Stimulated activated CD4-positive, alpha-beta T cell treated with anti-CD3 and anti-CD28 coated beads, Interleukin-4, amount 100 ng/mL, for 24 hours (primary cell): ENCODE results near the gene PRICKLE3.

Source experiments
- DNase-seq: peaks from one replicate; pipeline ENCODE4 v3.0.0-alpha.2; 2020

Gene PRICKLE3

DNA sequence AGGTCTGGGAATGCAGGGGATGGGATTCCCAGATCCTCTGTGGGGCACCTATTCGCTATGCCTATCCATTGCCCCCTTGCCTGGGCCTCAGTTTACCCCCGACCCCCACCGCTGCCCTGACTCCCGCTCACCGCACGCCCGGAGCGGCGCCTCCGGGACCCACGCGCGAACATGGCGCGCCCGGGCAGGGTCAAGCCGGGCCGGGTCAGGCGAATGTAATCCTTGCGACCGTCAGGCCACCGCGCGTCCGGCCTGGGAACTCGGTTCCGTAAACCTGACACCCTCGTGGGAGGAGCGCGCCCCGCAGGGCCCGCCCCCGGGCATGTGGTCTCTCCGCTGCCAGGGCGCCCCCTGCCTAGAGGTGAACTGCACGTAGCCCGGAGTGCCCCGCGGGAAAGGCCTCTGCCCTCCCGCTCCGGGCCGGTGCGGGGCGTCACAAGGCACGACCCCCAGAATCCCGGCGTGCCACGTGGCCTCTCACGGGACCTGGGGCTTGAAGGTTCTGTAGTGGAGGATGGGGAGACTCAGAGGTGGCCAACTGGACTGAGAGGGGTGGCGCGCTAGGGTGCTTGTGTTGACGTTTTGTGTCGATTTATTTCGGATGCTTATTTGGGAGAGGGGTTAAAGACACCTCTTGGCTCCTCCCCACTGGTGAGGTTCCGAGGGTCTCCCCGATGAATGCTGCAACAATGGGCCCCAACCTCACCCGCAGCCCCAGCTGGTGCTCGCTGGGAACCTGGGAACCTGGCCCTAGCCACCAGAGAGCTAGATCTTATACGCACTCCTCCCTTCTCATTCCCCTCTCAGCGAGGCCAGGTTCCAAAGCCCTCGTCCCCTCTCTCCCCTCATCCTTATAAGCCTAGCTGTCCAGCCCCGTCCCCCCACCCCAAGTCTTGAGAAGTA, at the start of gene PRICKLE3:
PRICKLE3 (minus strand) TSS at position 249 of the 903 bp plus-strand sequence; CDS start at position 173, 76 bp downstream.
- peak; percentile 70 for DNase-seq

GRCh38 chrX:49233887-49234555, 47.8 kb upstream of the PRICKLE3 start:
- DNase-seq, result no peak

DNA sequence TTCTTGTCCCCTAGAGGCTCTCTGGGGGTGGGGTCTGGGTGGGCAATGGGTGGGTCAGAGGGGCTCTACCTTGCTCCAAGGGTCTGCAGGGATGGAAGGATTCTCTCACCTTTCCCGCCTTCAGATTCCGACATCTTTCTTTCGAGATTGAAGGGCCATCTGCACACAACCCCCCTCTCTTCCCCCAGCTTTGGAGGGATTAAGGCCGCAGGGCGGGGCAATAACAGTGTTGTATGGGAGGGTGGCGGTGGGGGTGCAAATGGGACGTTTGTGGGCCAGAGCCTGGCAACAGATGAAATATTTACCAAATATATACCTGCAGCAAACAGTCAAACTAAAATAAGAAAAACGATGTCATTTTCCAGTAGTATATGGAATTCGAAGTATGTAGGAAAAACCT, 47.0 kb upstream of the PRICKLE3 start, which contains the start of gene CACNA1F:
CACNA1F (minus strand) TSS at position 165 of the 400 bp plus-strand sequence; CDS start at position 134, 31 bp downstream.
- no peak for DNase-seq

DNA sequence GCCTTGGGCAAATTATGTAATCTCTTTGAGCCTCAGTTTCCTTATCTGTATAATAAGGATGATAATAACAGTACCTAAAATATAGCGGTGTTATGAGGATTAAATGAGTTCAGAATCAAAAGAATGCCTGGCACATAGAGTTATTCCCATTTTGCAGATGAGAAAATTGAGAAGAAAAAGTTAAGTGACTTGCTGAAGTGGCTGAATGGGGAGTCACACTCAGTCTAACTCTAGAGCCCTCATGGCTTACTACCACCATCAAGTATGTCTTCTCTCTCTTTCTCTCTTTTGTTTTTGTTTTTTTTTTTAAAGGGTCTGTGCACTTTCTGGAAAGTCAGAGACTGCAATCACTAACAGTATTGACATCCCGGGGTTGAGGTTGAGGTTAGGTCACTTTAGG, 46.4 kb upstream of the PRICKLE3 start:
- DNase-seq, result no peak

GRCh38 chrX:49231333-49232000, 45.3 kb upstream of the PRICKLE3 start:
- no peak for DNase-seq

GRCh38 chrX:49230500-49231232, 44.5 kb upstream of the PRICKLE3 start:
- DNase-seq, result peak; percentile 57

- no peak for DNase-seq
Observed at GRCh38 chrX:49228185-49228584, 42.0 kb upstream of the PRICKLE3 start.

DNA sequence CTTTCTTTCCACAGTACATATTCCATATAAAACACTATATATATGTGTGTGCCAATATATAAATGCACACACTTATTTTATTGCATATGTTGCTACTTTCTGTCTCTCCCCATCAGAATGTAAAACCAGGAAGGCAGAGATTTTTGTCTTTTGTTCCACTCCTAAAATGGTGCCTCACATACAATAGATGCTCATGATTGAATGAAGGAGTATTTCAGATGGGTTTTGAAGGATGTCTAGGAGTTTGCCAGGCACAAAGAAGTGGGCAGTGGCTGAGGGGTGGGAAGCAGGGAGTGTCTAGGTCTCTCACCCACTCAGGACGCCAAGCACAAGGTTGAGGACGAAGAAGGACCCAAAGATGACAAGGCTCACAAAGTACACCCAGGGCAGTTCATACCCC, 41.6 kb upstream of the PRICKLE3 start:
- DNase-seq, result no peak

GRCh38 chrX:49226946-49227345, 40.8 kb upstream of the PRICKLE3 start:
- DNase-seq, result no peak

DNA sequence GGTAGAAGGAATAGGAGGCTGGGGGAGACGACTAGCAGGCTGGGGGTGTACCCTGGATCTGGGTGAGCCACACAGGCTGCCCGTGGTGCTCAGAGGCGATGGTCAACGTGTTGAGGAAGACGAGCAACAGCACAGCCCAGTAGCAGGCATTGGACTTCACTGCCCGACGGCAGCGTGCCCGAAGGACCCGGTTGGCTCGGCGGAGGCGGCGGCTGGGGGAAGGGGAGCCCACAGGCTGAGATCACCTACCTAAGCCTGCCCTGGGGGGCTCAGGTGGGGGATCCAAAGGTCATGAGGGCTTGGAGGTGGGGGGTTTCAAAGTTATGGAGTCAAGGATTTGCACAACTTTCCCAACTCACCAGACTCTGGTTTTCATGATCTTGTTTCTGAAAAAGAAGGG, 39.7 kb upstream of the PRICKLE3 start:
- no peak for DNase-seq

DNA sequence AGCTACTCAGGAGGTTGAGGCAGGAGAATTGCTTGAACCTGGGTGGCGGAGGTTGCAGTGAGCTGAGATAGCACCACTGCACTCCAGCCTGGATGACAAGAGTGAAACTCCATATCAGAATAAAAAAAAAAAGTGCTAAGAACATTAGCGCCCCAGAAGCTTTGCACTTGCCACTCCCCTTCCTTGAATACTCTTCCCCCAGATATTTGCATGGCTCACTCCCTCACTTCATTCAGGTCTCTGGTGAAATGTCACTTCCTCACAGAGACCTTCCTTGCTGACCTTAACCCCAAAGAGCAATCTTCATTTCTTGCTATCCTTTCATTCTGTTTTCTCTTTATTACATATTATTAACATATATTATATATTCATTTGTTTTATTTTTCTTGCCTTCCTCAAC, 35.7 kb upstream of the PRICKLE3 start:
- no peak for DNase-seq

GRCh38 chrX:49220100-49220499, 33.9 kb upstream of the PRICKLE3 start:
- no peak for DNase-seq

GRCh38 chrX:49214996-49215526, 28.9 kb upstream of the PRICKLE3 start:
- DNase-seq, result no peak

- DNase-seq, result no peak
Observed at GRCh38 chrX:49214416-49214815, 28.2 kb upstream of the PRICKLE3 start.

- no peak for DNase-seq
Observed at GRCh38 chrX:49212861-49213260, 26.7 kb upstream of the PRICKLE3 start.

GRCh38 chrX:49212209-49212608, 26.0 kb upstream of the PRICKLE3 start:
- no peak for DNase-seq

DNA sequence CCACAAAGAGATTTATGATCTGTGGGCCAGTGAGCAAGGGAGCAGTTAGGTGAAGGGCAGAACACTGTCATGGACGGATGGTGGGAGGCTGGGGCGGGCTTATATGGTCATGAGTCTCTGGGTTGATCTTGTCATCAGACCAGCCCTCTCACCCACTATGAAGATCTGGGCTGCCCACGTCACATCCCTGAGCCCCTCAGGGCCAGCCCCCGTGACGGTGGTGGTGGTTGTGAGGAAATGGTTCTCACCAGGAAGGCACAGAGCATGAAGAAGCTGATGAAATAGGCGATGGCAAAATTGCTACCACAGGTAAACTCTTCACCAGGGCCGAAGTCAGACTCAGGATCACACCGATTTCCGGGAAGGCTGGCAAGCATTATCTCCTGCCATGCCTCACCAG, 24.9 kb upstream of the PRICKLE3 start:
- DNase-seq, result no peak

DNA sequence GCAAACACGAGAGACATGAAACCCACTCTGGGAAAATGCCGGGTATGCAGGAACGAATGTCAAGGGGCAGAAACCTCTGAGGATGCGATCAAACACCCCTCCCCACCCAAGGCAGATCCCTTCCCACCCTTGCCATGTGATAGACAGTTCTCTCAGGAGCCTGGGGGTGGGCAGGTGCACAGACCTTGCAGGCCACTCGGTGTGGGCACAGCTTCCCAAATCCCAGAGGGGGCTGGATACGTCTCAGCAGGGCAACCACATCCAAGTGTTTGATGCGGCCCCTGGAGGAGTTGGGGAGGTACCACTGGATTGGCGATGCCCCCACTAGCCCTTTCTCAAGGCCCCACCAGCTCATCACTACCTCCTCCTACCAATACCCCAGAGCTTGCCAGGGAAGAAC, 24.2 kb upstream of the PRICKLE3 start:
- DNase-seq, result no peak

DNA sequence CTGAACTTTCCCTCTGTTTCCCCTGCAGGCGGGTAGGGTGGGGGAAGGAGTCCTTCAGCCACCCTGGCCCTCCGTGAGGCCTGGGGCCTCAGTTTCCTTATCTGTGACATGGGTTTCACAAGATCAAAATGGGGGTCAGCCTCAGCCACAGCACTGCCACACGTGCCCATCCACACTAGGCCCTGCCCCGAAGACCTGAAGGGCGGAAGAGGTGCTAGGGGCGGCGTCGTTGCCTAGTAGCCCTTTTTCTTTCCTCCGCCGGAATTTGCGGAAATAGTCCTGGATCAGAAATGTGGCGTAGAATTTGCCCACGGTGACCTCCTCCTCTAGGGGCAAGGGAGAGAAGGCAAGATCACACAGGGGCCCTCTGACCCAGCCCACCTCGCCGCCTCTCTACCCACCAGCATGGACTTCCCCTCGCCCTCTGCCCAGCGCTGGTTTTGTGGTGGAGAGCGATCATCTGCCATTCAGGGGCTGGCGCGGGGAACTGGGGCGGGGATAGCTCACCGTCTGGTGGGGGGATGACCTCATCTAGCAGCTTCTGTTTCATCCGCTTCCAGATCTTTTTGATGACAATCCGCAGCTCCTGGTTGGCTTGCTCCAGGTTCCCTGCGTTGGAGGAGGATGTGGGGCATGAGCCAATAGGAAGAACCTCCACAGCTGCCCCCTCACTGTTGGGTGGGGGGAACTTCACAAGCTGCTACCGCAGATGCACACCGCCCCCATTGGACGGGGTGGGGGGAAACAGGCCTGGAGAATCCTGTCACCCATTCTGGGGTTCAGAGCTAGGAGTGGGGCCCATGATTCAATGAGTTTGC, 23.5 kb upstream of the PRICKLE3 start:
- no peak for DNase-seq

DNA sequence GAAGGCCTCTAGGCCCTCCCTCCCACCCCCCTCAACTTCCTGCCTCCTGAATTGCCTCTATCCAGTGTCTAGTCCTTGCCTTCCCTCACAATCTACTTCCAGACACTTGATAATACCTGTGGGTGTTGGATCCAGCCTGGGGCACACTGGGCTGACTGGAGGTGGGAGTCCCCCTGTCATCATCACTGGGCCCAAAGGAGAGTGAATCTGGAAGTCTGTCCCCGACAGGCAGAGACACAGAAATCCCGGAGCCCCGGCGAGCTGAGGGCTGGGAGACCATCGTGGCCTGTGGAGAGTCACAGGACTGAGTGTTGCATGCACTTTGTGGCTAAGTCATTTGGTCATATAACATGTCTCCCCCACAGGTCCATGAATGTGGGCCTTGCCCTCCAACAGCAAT, 22.2 kb upstream of the PRICKLE3 start:
- DNase-seq, result no peak

DNA sequence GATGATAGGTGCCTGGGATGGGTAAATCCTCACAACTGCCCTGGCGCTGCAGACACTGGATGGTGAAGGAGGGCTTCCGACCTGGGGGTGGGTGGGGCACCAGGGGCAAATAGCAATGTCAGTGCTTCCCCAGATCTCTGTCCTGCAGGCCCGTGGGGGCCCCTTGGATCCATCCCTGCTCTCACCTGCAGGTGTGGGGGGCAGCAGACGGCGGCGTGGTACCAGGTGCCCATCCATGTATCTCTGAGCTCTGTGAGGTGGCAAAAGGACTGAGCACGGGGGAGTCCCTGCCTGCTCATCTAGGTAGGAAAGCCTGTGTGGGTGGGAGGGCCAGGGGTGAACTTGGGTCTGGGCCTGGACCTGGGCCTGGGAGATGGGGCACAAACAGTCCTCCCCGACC, 20.4 kb upstream of the PRICKLE3 start:
- no peak for DNase-seq

DNA sequence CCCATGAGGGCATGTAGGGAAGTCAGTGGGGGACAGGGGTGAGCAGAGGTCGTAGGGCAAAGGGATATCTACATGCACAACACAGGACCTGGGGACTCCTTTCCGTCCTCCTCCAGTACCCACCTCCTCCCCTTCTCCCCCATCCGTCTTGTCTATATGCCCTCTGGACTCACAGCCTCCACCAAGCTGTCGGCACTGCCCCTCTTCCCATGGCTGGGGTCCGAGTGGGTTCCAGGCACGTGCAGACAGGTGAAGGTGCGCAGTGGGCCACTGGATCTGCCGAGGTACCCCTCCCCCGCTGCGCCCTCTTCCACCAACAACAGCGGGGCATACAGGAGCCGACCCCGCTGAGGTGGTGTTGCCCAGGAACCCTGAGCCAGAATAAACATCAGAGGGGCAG, 19.3 kb upstream of the PRICKLE3 start:
- no peak for DNase-seq
